Neural progenitor cell (in vitro differentiated cells): ENCODE results near the gene XRN1. TPM values are rescaled to one million over a fixed set of nuclear protein-coding genes. Genes with fewer than 3 reads are reported as not detected.
"Not testable (repeated sequence)": the region's sequence is repeated elsewhere in the genome, so short reads cannot be mapped to it uniquely, and the experiment has no call there.

ENCODE experiments used
- DNase-seq: peaks from one replicate; pipeline ENCODE4 v3.0.0-alpha.2; 2016; ENCODE audit warnings: low spot score
- H2AFZ ChIP-seq: fragments of 200-600 bp; sonication (generic); replicated peaks from 2 replicates; pipeline ENCODE4 v1.6.1; 2016; ENCODE audit warnings: antibody characterized with exemption
- H3F3A ChIP-seq: fragments of 200-600 bp; sonication (generic); 2 replicates; pipeline ENCODE4 v1.6.1; 2016; ENCODE audit warnings: antibody characterized with exemption, low read depth
- H3K27ac ChIP-seq: fragments of 200-600 bp; sonication (generic); 2 replicates; pipeline ENCODE4 v1.5.1; 2016; ENCODE audit warnings: mild to moderate bottlenecking
- H3K27me3 ChIP-seq: fragments of 200-600 bp; sonication (generic); 2 replicates; pipeline ENCODE4 v1.6.1; 2016; ENCODE audit warnings: mild to moderate bottlenecking, moderate library complexity
- H3K36me3 ChIP-seq: fragments of 200-600 bp; sonication (generic); 2 replicates; pipeline ENCODE4 v1.5.1; 2016
- H3K4me1 ChIP-seq: fragments of 200-600 bp; sonication (generic); 2 replicates; pipeline ENCODE4 v1.6.1; 2016; ENCODE audit warnings: mixed run types
- H3K4me2 ChIP-seq: fragments of 200-600 bp; sonication (generic); 2 replicates; pipeline ENCODE4 v1.6.1; 2016
- H3K4me3 ChIP-seq: fragments of 200-600 bp; sonication (generic); 2 replicates; pipeline ENCODE4 v1.5.1; 2016
- H3K79me2 ChIP-seq: fragments of 200-600 bp; sonication (generic); 2 replicates; pipeline ENCODE4 v1.6.1; 2016; ENCODE audit warnings: low read depth
- H3K9ac ChIP-seq: fragments of 200-600 bp; sonication (generic); 2 replicates; pipeline ENCODE4 v1.6.1; 2016
- H3K9me3 ChIP-seq: fragments of 200-600 bp; sonication (generic); 2 replicates; pipeline ENCODE4 v1.5.1; 2016; ENCODE audit warnings: low read depth
- H4K20me1 ChIP-seq: fragments of 200-600 bp; sonication (generic); 2 replicates; pipeline ENCODE4 v1.6.1; 2016; ENCODE audit warnings: low read depth
- H3K27ac Mint-ChIP-seq: 3 replicates; pipeline ENCODE4 v1.8.0; 2021; ENCODE audit warnings: mixed read lengths
- H3K27me3 Mint-ChIP-seq: 2 replicates; pipeline ENCODE4 v1.8.0; 2022; ENCODE audit warnings: low read depth, mild to moderate bottlenecking, inconsistent platforms, moderate library complexity, mixed read lengths; ENCODE audit not compliant: insufficient read depth
- H3K36me3 Mint-ChIP-seq: 3 replicates; pipeline ENCODE4 v1.8.0; 2021; ENCODE audit warnings: mixed read lengths
- H3K4me1 Mint-ChIP-seq: 3 replicates; pipeline ENCODE4 v1.8.0; 2021; ENCODE audit warnings: mixed read lengths
- H3K4me3 Mint-ChIP-seq: 3 replicates; pipeline ENCODE4 v1.8.0; 2021; ENCODE audit warnings: mild to moderate bottlenecking, moderate library complexity, mixed read lengths
- H3K9me3 Mint-ChIP-seq: 3 replicates; pipeline ENCODE4 v1.8.0; 2020; ENCODE audit warnings: mixed read lengths
- CTCF ChIP-seq: fragments of 200-600 bp; sonication (generic); IDR thresholded peaks from 2 replicates; pipeline ENCODE4 v1.5.1; 2017; ENCODE audit warnings: antibody characterized with exemption, mild to moderate bottlenecking
- EZH2 ChIP-seq: fragments of 200-600 bp; sonication (generic); IDR thresholded peaks from 2 replicates; pipeline ENCODE4 v1.6.1; 2017; ENCODE audit warnings: antibody characterized with exemption, mild to moderate bottlenecking, moderate library complexity
- EZH2phosphoT487 ChIP-seq: fragments of 200-600 bp; sonication (generic); IDR thresholded peaks from 2 replicates; pipeline ENCODE4 v1.6.1; 2017; ENCODE audit warnings: antibody characterized with exemption
- total RNA-seq: library from RNA; depleted of rRNA; stranded (reverse); fragments of >200 nt; gene quantifications from 2 replicates; pipeline ENCODE4 v1.2.3, GENCODE V29; 2015; ENCODE audit warnings: low replicate concordance

XRN1 gene
- total RNA-seq, 1 donor from 2014 or later: 40.1 TPM

DNA sequence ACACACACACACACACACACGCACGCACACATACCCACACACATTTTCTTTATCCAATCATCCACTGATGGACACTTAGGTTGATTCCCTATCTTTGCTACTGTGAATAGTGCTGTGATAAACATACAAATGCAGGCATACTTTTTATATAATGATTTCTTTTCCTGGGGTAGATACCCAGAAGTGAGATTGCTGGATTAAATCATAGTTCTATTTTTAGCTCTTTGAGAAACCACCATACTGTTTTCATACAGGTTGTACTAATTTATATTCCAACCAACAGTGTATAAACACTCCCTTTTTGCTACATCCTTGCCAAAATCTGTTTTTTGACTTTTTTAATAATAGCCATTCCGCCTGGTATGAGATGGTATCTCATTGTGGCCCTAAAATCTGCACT, 127.9 kb downstream of the XRN1 start:
- Histone ChIP-seq H3K27ac (no peak overlapping the region), H3K9me3 (no peaks in the 10 kb centered on the region), H2AFZ (no peak overlapping the region), H3K4me1 (no peaks in the 10 kb centered on the region), H3K9ac (no peak overlapping the region), H3K4me2 (no peak overlapping the region), H4K20me1 (no peaks in the 10 kb centered on the region), H3K27me3 (no peaks in the 10 kb centered on the region), H3K4me3 (no peak overlapping the region), H3K36me3 (no peaks in the 10 kb centered on the region), H3K79me2 (no peaks in the 10 kb centered on the region), H3F3A (no peaks in the 10 kb centered on the region)
- TF ChIP-seq EZH2: no peak
- no peak for TF ChIP-seq CTCF
- TF ChIP-seq EZH2phosphoT487: no peak
- H3K4me3 Mint-ChIP-seq: no peak overlapping the region
- no peaks in the 10 kb centered on the region for H3K9me3 Mint-ChIP-seq
- H3K36me3 Mint-ChIP-seq: peaks cover 21% of the 10 kb centered on the region
- peaks cover 2% of the 10 kb centered on the region for H3K27me3 Mint-ChIP-seq
- H3K4me1 Mint-ChIP-seq: no peaks in the 10 kb centered on the region
- no peak overlapping the region for H3K27ac Mint-ChIP-seq
- no peak for DNase-seq

DNA sequence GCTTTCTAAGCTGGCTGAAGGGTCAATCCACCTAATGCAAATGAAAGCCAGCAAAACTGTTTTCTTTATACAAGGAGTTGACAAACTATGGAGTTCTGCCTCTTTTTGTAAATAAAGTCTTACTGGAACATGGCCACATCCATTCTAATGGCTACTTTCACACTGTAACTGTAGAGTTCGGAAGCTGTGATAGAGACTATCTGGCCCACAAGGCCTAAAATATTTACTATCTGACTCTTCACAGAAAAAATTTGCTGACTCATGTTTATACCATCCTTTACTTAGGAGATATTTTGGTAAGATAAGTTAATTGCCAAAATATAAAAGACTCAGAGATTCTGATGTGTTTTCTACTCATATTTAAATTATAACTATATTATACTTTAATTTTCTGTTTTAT, 128.7 kb downstream of the XRN1 start:
- Histone ChIP-seq H3K9me3 (no peaks in the 10 kb centered on the region), H3K36me3 (no peaks in the 10 kb centered on the region), H2AFZ (no peak overlapping the region), H3K4me2 (no peak overlapping the region), H3F3A (no peaks in the 10 kb centered on the region), H3K9ac (no peak overlapping the region), H3K27me3 (no peaks in the 10 kb centered on the region), H3K4me3 (no peak overlapping the region), H3K27ac (no peak overlapping the region), H4K20me1 (no peaks in the 10 kb centered on the region), H3K79me2 (no peaks in the 10 kb centered on the region), H3K4me1 (no peaks in the 10 kb centered on the region)
- TF ChIP-seq EZH2 (no peak), EZH2phosphoT487 (no peak), CTCF (no peak)
- Mint-ChIP-seq H3K36me3 (peaks cover 18% of the 10 kb centered on the region), H3K27ac (no peak overlapping the region), H3K9me3 (no peaks in the 10 kb centered on the region), H3K27me3 (peaks cover 2% of the 10 kb centered on the region), H3K4me1 (no peaks in the 10 kb centered on the region), H3K4me3 (no peak overlapping the region)
- DNase-seq: no peak

GRCh38 chr3:142318331-142318730, 129.5 kb downstream of the XRN1 start:
- H3K4me2 ChIP-seq: no peak overlapping the region
- no peaks in the 10 kb centered on the region for H3K36me3 ChIP-seq
- H3K9me3 Mint-ChIP-seq: no peaks in the 10 kb centered on the region
- TF ChIP-seq EZH2phosphoT487 (no peak), CTCF (no peak), EZH2 (no peak)
- no peaks in the 10 kb centered on the region for H3K79me2 ChIP-seq
- no peak overlapping the region for H3K4me3 ChIP-seq
- no peak overlapping the region for H3K27ac Mint-ChIP-seq
- no peaks in the 10 kb centered on the region for H3F3A ChIP-seq
- H3K36me3 Mint-ChIP-seq: peaks cover 18% of the 10 kb centered on the region
- H2AFZ ChIP-seq: no peak overlapping the region
- H3K27me3 ChIP-seq: no peaks in the 10 kb centered on the region
- no peak overlapping the region for H3K27ac ChIP-seq
- no peaks in the 10 kb centered on the region for H3K4me1 Mint-ChIP-seq
- no peaks in the 10 kb centered on the region for H4K20me1 ChIP-seq
- H3K27me3 Mint-ChIP-seq: peaks cover 2% of the 10 kb centered on the region
- DNase-seq: no peak
- H3K9ac ChIP-seq: no peak overlapping the region
- no peak overlapping the region for H3K4me3 Mint-ChIP-seq
- no peaks in the 10 kb centered on the region for H3K9me3 ChIP-seq
- H3K4me1 ChIP-seq: no peaks in the 10 kb centered on the region

GRCh38 chr3:142315978-142316388, 131.9 kb downstream of the XRN1 start:
- H3K9me3 Mint-ChIP-seq, H3K4me3 Mint-ChIP-seq: not testable (repeated sequence)
- H3K36me3 Mint-ChIP-seq: peaks cover 13% of the 10 kb centered on the region

More at GRCh38 chr3:142315978-142316388, 131.9 kb downstream of the XRN1 start:
- not testable (repeated sequence) for DNase-seq, H4K20me1 ChIP-seq, H3K4me2 ChIP-seq, H3K9ac ChIP-seq, H3F3A ChIP-seq, H3K36me3 ChIP-seq, H3K27ac Mint-ChIP-seq, H2AFZ ChIP-seq, H3K4me1 ChIP-seq, H3K4me3 ChIP-seq, H3K27me3 Mint-ChIP-seq, H3K79me2 ChIP-seq, H3K9me3 ChIP-seq, H3K4me1 Mint-ChIP-seq, H3K27me3 ChIP-seq
- peak overlapping the region; percentile 72 for H3K27ac ChIP-seq
